MM.1S (cell line): Measurements from ENCODE around the gene POLR1A.

Source experiments
- DNase-seq: peaks from one replicate; pipeline ENCODE4 v3.0.0-alpha.2; 2015
- H2AFZ ChIP-seq: fragments of 300-600 bp; sonication (generic); 2 replicates; pipeline ENCODE4 v1.6.0; 2016; ENCODE audit warnings: antibody characterized with exemption, low read length
- H3F3A ChIP-seq: fragments of 300-600 bp; sonication (generic); 2 replicates; pipeline ENCODE4 v1.6.1; 2016; ENCODE audit warnings: mild to moderate bottlenecking, antibody characterized with exemption, low read length, moderate library complexity, mixed read lengths; ENCODE audit not compliant: insufficient read depth
- H3K27ac ChIP-seq: fragments of 300-600 bp; sonication (generic); 2 replicates; pipeline ENCODE4 v1.5.1; 2016; ENCODE audit warnings: mild to moderate bottlenecking, low read length
- H3K27me3 ChIP-seq: fragments of 300-600 bp; sonication (generic); replicated peaks from 2 replicates; pipeline ENCODE4 v1.6.0; 2016; ENCODE audit warnings: low read length; ENCODE audit not compliant: insufficient read depth
- H3K36me3 ChIP-seq: fragments of 300-600 bp; sonication (generic); replicated peaks from 2 replicates; pipeline ENCODE4 v1.6.1; 2016; ENCODE audit warnings: mild to moderate bottlenecking, low read length, mixed read lengths; ENCODE audit not compliant: insufficient read depth
- H3K4me1 ChIP-seq: fragments of 300-600 bp; sonication (generic); 2 replicates; pipeline ENCODE4 v1.6.1; 2016; ENCODE audit warnings: low read length, mixed read lengths
- H3K4me2 ChIP-seq: fragments of 300-600 bp; sonication (generic); 2 replicates; pipeline ENCODE4 v1.6.0; 2016; ENCODE audit warnings: low read depth, low read length
- H3K4me3 ChIP-seq: fragments of 300-600 bp; sonication (generic); 2 replicates; pipeline ENCODE4 v1.5.1; 2016; ENCODE audit warnings: low read length, mixed read lengths
- H3K79me2 ChIP-seq: fragments of 300-600 bp; sonication (generic); 2 replicates; pipeline ENCODE4 v1.6.1; 2016; ENCODE audit warnings: mixed run types, low read length, mixed read lengths
- H3K9ac ChIP-seq: fragments of 300-600 bp; sonication (generic); 2 replicates; pipeline ENCODE4 v1.6.1; 2016; ENCODE audit warnings: low read length, mixed read lengths
- H3K9me2 ChIP-seq: fragments of 300-600 bp; sonication (generic); replicated peaks from 2 replicates; pipeline ENCODE4 v1.6.1; 2016; ENCODE audit warnings: mild to moderate bottlenecking, low read length, mixed read lengths; ENCODE audit not compliant: insufficient read depth
- H3K9me3 ChIP-seq: fragments of 300-600 bp; sonication (generic); replicated peaks from 2 replicates; pipeline ENCODE4 v1.6.1; 2016; ENCODE audit warnings: mild to moderate bottlenecking, low read length, mixed read lengths; ENCODE audit not compliant: insufficient read depth
- H4K20me1 ChIP-seq: fragments of 300-600 bp; sonication (generic); 2 replicates; pipeline ENCODE4 v1.6.1; 2016; ENCODE audit warnings: mild to moderate bottlenecking, low read length, moderate library complexity, mixed read lengths; ENCODE audit not compliant: insufficient read depth
- EZH2 ChIP-seq: fragments of 300-600 bp; sonication (generic); optimal IDR thresholded peaks from 2 replicates; pipeline ENCODE3; 2017; ENCODE audit warnings: low read depth, mild to moderate bottlenecking, antibody characterized with exemption, low read length, mixed read lengths
- EZH2phosphoT487 ChIP-seq: fragments of 300-600 bp; sonication (generic); IDR thresholded peaks from 2 replicates; pipeline ENCODE4 v1.6.1; 2018; ENCODE audit warnings: antibody characterized with exemption, low read length
- TF ChIP-seq, protein P1 (sequence below): fragments of 300-600 bp; sonication (generic); IDR thresholded peaks from 2 replicates; pipeline ENCODE4 v1.5.1; 2016; ENCODE audit warnings: antibody characterized with exemption, low read length, mixed read lengths

POLR1A gene

GRCh38 chr2:86055314-86055713, 50.4 kb downstream of the POLR1A start:
- Histone ChIP-seq H3K9me2 (no peaks in the 10 kb centered on the region), H3K4me2 (no peak overlapping the region), H3K9me3 (no peaks in the 10 kb centered on the region), H3K79me2 (peaks cover 4% of the 10 kb centered on the region; the same call in 1 of the 2 replicates), H2AFZ (no peak overlapping the region), H4K20me1 (no peaks in the 10 kb centered on the region), H3K4me3 (no peak overlapping the region), H3K27ac (no peak overlapping the region), H3F3A (no peaks in the 10 kb centered on the region), H3K27me3 (no peaks in the 10 kb centered on the region), H3K36me3 (peaks cover 3% of the 10 kb centered on the region; the same call in 1 of the 2 replicates), H3K4me1 (no peaks in the 10 kb centered on the region), H3K9ac (no peak overlapping the region)
- no peak for TF ChIP-seq EZH2phosphoT487
- TF ChIP-seq EZH2 = no peak
- TF ChIP-seq, protein P1, sequence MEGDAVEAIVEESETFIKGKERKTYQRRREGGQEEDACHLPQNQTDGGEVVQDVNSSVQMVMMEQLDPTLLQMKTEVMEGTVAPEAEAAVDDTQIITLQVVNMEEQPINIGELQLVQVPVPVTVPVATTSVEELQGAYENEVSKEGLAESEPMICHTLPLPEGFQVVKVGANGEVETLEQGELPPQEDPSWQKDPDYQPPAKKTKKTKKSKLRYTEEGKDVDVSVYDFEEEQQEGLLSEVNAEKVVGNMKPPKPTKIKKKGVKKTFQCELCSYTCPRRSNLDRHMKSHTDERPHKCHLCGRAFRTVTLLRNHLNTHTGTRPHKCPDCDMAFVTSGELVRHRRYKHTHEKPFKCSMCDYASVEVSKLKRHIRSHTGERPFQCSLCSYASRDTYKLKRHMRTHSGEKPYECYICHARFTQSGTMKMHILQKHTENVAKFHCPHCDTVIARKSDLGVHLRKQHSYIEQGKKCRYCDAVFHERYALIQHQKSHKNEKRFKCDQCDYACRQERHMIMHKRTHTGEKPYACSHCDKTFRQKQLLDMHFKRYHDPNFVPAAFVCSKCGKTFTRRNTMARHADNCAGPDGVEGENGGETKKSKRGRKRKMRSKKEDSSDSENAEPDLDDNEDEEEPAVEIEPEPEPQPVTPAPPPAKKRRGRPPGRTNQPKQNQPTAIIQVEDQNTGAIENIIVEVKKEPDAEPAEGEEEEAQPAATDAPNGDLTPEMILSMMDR = no peak
- no peak for DNase-seq

DNA sequence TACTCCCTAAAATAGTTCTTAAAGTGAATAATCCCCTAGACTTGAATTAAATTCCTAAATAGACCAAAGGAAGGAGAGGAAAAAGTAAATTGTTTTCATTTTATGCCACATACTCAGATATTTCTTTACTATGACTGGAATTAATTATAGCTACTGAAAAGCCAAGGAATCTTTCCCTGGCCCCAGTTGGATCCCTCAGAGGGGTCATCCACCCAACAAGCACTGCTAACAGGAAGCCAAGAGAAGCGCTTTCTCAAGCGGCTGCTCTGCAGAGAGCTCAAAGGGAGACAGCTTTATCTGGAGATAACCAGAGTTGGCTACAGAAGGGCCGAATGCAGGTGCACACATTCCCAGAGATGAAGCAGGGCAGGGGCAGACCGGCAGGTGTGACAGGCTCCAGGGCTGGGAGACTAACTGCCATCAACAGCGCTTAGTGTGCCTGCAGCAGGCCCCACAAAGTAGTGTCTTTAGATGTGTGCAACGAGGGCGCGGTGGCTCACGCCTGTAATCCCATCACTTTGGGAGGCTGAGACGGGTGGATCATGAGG, 51.1 kb downstream of the POLR1A start:
- Histone ChIP-seq H3F3A (no peaks in the 10 kb centered on the region), H3K4me3 (no peak overlapping the region), H3K27ac (no peak overlapping the region), H3K9ac (no peak overlapping the region), H3K27me3 (no peaks in the 10 kb centered on the region), H3K79me2 (no peaks in the 10 kb centered on the region), H4K20me1 (no peaks in the 10 kb centered on the region), H3K9me2 (no peaks in the 10 kb centered on the region), H3K4me1 (no peaks in the 10 kb centered on the region), H2AFZ (no peak overlapping the region), H3K4me2 (no peak overlapping the region), H3K9me3 (no peaks in the 10 kb centered on the region), H3K36me3 (no peaks in the 10 kb centered on the region; the same call in 1 of the 2 replicates)
- no peak for DNase-seq
- no peak for TF ChIP-seq EZH2
- TF ChIP-seq, protein P1 = no peak
- no peak for TF ChIP-seq EZH2phosphoT487

GRCh38 chr2:86053166-86053565, 52.5 kb downstream of the POLR1A start:
- TF ChIP-seq, protein P1 = no peak
- TF ChIP-seq EZH2 (no peak), EZH2phosphoT487 (no peak)
- no peak overlapping the region for H3K4me3 ChIP-seq
- H4K20me1 ChIP-seq = no peaks in the 10 kb centered on the region
- H3K9me2 ChIP-seq = no peaks in the 10 kb centered on the region
- H3K9ac ChIP-seq = no peak overlapping the region
- H3K79me2 ChIP-seq = no peaks in the 10 kb centered on the region
- no peaks in the 10 kb centered on the region for H3K27me3 ChIP-seq
- no peaks in the 10 kb centered on the region for H3K9me3 ChIP-seq
- H3F3A ChIP-seq = no peaks in the 10 kb centered on the region
- no peak overlapping the region for H3K27ac ChIP-seq
- no peak for DNase-seq
- no peaks in the 10 kb centered on the region for H3K36me3 ChIP-seq
- H3K4me2 ChIP-seq = no peak overlapping the region
- no peak overlapping the region for H2AFZ ChIP-seq
- H3K4me1 ChIP-seq = no peaks in the 10 kb centered on the region
